Measurements from ENCODE around the gene MBNL2. TPM values are rescaled to one million over a fixed set of nuclear protein-coding genes. Genes with fewer than 3 reads are reported as not detected.

MBNL2 gene
- total RNA-seq, 2 donors from 2014 or later, result 47.5 to 50.8 TPM

- peak overlapping the region in 2 of 4 donors; percentile 32 to 51 for H3K27ac ChIP-seq
Observed at GRCh38 chr13:97278435-97279411, 56.6 kb downstream of the MBNL2 start.

GRCh38 chr13:97279913-97280312 lies 57.8 kb downstream of the MBNL2 start:
- Histone ChIP-seq H3K36me3 (replicated peaks in 1 of 2; ENCODE audit: insufficient read depth in 1 of 2, low read depth in 2 of 2) (no peaks in the 10 kb centered on the region), H3K4me1 (peaks cover 63% of the 10 kb centered on the region), H3K9me3 (no peaks in the 10 kb centered on the region), H3K27me3 (no peaks in the 10 kb centered on the region), H3K27ac (peak overlapping the region in 3 of 4 donors; percentile 11 to 52 (median 51)), H3K4me3 (no peak overlapping the region)
- DNase-seq, result no peak
- intact Hi-C loops (cut with DNase I), result no loop called here
- 30 to 34% methylated on average over 5 of the region's 5 CpGs for WGBS, 2 donors
- ATAC-seq, result peak; percentile 36
- no peak for TF ChIP-seq CTCF (IDR thresholded peaks at IDR 0.05)
- no peak for TF ChIP-seq POLR2A (IDR thresholded peaks at IDR 0.05)

More at GRCh38 chr13:97278435-97279411, 56.6 kb downstream of the MBNL2 start:
- TF ChIP-seq CTCF (IDR thresholded peaks at IDR 0.05) (no peak), POLR2A (IDR thresholded peaks at IDR 0.05) (no peak)
- H3K36me3 ChIP-seq (replicated peaks in 1 of 2; ENCODE audit: insufficient read depth in 1 of 2, low read depth in 2 of 2), result no peaks in the 10 kb centered on the region
- 65 to 72% methylated on average over 9 of the region's 9 CpGs for WGBS, 2 donors
- no peak overlapping the region for H3K4me3 ChIP-seq
- ATAC-seq (peak; percentile 15), DNase-seq (no peak)
- intact Hi-C loops (cut with DNase I), result no loop called here
- no peaks in the 10 kb centered on the region for H3K27me3 ChIP-seq
- no peaks in the 10 kb centered on the region for H3K9me3 ChIP-seq
- peaks cover 75% of the 10 kb centered on the region for H3K4me1 ChIP-seq

DNA sequence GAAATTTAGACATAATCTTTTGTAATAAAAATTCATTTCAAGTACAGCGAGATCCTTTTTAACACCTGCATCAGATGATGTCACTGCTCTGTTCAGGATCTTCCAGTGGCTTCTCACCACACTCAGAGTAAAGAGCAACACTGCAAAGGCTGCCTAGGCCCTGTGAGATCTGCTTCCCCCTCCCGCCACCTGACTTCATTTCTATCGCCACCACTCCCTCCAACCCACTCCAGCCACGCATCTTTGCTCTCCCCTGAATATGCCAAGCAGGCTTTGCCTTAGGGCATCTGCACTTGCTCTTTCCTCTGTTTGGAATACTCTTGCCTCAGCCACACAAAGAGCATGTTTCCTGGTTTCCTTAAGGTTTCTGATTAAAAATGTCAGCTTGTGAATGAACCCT lies 58.3 kb downstream of the MBNL2 start:
- H3K4me1 ChIP-seq, result peaks cover 57% of the 10 kb centered on the region
- 86 to 91% methylated on average over 4 of the region's 4 CpGs for WGBS, 2 donors

GRCh38 chr13:97281028-97281427 lies 58.9 kb downstream of the MBNL2 start:
- DNase-seq (no peak), ATAC-seq (no peak)
- intact Hi-C loops (cut with DNase I), result no loop called here
- no peak for TF ChIP-seq POLR2A (IDR thresholded peaks at IDR 0.05)
- TF ChIP-seq CTCF (IDR thresholded peaks at IDR 0.05), result no peak
- Histone ChIP-seq H3K36me3 (replicated peaks in 1 of 2; ENCODE audit: insufficient read depth in 1 of 2, low read depth in 2 of 2) (no peaks in the 10 kb centered on the region), H3K27me3 (no peaks in the 10 kb centered on the region), H3K4me1 (peaks cover 51% of the 10 kb centered on the region), H3K27ac (peak overlapping the region in 2 of 4 donors; percentile 51 to 52), H3K4me3 (no peak overlapping the region), H3K9me3 (no peaks in the 10 kb centered on the region)

More for the DNA sequence above, 58.3 kb downstream of the MBNL2 start:
- DNase-seq, result no peak
- no peaks in the 10 kb centered on the region for H3K27me3 ChIP-seq
- H3K4me3 ChIP-seq, result no peak overlapping the region
- H3K36me3 ChIP-seq (replicated peaks in 1 of 2; ENCODE audit: insufficient read depth in 1 of 2, low read depth in 2 of 2), result no peaks in the 10 kb centered on the region
- no peaks in the 10 kb centered on the region for H3K9me3 ChIP-seq
- TF ChIP-seq POLR2A (IDR thresholded peaks at IDR 0.05) (no peak), CTCF (IDR thresholded peaks at IDR 0.05) (no peak)
- peak overlapping the region in 3 of 4 donors; percentile 11 to 52 (median 51) for H3K27ac ChIP-seq
- intact Hi-C loops (cut with DNase I), result no loop called here
- no peak for ATAC-seq
